CD4-positive, alpha-beta T cell treated with Interleukin-17A for 4 hours (primary cell): ENCODE data around the gene PCGF3.
"Not testable (repeated sequence)": the region's sequence is repeated elsewhere in the genome, so short reads cannot be mapped to it uniquely, and the experiment has no call there.

Experiments
- DNase-seq: peaks from one replicate; pipeline ENCODE4 v3.0.0-alpha.2; 2020; ENCODE audit warnings: mixed read lengths

The PCGF3 gene

DNA sequence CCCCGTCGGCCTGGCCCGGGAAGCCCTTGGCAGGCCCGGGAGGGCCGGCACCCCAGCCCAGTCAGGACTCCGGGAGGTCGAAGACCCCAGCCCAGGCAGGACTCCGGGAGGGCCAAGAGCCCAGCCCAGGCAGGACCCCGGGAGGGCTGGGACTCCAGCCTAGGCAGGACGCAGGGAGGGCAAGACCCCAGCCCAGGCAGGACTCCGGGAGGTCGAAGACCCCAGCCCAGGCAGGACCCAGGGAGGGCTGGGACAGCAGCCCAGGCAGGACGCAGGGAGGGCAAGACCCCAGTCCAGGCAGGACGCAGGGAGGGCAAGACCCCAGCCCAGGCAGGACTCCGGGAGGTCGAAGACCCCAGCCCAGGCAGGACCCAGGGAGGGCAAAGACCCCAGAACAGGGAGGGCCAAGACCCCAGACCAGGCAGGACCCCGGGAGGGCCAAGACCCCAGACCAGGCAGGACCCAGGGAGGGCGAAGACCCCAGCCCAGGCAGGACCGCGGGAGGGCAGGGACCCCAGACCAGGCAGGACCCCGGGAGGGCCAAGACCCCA is 526 bp downstream of the PCGF3 start:
- DNase-seq = not testable (repeated sequence)

GRCh38 chr4:706834-707598 is 1.4 kb downstream of the PCGF3 start:
- no peak for DNase-seq

GRCh38 chr4:707929-708630 is 2.4 kb downstream of the PCGF3 start:
- DNase-seq = no peak

- DNase-seq = no peak
Measured at GRCh38 chr4:708631-708933, 3.0 kb downstream of the PCGF3 start.

DNA sequence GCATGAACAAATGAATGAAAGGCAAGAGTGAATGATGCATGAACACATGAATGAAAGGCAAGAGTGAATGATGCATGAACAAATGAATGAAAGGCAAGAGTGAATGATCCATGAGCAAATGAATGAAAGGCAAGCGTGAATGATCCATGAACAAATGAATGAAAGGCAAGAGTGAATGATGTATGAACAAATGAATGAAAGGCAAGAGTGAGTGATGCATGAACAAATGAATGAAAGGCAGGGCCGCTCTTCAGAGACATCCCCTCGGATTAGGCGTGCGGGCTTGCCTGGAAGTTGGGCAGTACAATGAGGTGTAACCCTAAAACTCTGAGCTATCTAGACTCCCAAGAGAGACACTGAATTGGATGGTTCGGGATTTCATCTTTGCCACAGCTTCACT is 3.7 kb downstream of the PCGF3 start:
- DNase-seq = no peak

GRCh38 chr4:710116-710515 is 4.5 kb downstream of the PCGF3 start:
- DNase-seq = no peak

DNA sequence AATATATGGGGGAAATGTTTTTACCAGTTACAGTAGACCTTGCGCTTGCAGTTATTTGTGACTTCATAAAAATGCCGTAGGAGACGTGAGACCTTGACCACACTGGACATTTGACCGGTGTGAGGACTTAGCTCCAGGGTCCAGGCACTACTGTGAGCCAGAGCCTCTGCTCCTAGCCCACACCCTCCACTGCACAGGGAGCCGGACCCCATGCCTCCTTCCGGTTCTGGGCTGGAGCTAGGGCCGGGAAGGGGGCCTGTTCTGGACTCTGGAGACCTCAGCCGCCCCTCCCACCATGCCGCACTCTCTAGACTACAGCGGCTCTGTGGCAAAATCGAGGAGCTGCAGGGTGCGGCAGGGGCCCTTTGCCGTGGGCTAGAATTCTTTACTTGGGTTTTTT is 5.3 kb downstream of the PCGF3 start:
- DNase-seq = no peak

GRCh38 chr4:712093-712492 is 6.5 kb downstream of the PCGF3 start:
- no peak for DNase-seq

DNA sequence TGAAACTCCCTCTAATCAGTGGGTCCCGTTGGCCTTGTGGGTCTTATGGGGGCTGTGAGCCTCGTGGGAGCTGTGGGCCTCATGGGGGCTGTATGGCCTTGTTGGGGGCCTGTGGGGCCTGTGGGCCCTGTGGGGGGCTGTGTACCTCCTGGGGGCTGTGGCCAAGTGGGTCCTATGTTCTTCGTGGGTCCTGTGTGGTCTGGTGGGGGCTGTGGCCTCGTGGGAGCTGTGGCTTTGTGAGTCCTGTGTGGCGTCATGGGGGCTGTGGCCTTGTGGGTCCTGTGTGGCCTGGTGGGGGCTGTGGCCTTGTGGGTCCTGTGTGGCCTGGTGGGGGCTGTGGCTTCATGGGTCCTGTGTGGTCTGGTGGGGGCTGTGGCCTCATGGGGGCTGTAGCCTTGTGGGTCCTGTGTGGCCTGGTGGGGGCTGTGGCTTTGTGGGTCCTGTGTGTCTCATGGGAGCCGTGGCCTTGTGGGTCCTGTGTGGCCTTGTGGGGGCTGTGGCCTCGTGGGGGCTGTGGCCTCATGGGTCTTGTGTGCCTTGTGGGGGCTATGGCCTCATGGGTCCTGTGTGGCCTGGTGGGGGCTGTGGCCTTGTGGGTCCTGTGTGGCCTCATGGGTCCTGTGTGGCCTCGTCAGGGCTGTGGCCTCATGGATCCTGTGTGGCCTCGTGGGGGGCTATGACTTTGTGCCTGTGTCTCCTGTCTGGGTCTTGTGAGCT is 7.4 kb downstream of the PCGF3 start:
- DNase-seq = no peak

GRCh38 chr4:714087-714486 is 8.5 kb downstream of the PCGF3 start:
- no peak for DNase-seq

DNA sequence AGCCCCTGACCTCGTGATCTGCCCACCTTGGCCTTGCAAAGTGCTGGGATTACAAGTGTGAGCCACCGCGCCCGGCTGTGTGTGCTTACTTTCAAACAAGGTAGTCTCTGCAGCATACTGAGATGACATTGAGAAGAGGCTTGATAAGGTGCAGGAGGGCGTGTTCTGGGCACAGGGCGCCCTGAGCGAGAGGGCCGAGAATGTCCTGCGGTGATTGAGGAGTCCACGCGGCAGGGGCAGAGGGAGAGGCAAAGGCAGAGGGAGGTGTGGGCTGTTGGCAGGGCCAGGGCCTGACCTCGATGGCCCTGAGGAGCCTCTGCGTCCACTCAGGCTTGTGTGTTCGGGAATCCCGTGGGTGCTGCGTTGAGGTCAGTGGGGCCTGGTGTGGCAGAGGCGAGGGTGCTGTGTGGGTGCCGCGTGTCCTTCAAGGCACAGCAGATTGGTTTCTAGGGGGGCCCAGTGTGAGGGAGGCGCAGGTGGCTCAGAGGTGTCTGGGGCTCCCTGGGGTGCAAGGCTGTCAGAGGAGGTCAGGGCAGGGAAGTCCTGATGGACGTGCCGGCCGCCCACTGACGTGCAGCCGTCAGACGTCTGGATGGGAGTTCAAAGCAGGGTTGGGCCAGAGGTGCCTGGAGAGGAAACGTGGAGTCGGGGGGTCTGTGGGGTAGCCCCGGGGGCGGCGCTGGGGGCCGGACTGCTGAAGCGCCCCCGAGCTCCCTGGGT is 12.1 kb downstream of the PCGF3 start:
- DNase-seq = no peak

- no peak for DNase-seq
Measured at GRCh38 chr4:718460-718859, 12.8 kb downstream of the PCGF3 start.

- DNase-seq = no peak
Measured at GRCh38 chr4:720111-720860, 14.7 kb downstream of the PCGF3 start.

GRCh38 chr4:721261-722168 is 15.9 kb downstream of the PCGF3 start:
- no peak for DNase-seq

GRCh38 chr4:722169-722725 is 16.6 kb downstream of the PCGF3 start:
- no peak for DNase-seq

GRCh38 chr4:722851-723360 is 17.3 kb downstream of the PCGF3 start:
- DNase-seq = no peak

GRCh38 chr4:723751-724530 is 18.3 kb downstream of the PCGF3 start:
- DNase-seq = no peak

- DNase-seq = no peak
Measured at GRCh38 chr4:725391-726234, 20.0 kb downstream of the PCGF3 start.
